ENCODE measurements around the gene SLC1A4. TPM values are rescaled to one million over a fixed set of nuclear protein-coding genes. Genes with fewer than 3 reads are reported as not detected.
A peak's percentile ranks its signal among the peaks of the same experiment; 100 is the strongest.

SLC1A4 gene
- total RNA-seq, 1 donor from 2014 or later: 19.5 TPM

DNA sequence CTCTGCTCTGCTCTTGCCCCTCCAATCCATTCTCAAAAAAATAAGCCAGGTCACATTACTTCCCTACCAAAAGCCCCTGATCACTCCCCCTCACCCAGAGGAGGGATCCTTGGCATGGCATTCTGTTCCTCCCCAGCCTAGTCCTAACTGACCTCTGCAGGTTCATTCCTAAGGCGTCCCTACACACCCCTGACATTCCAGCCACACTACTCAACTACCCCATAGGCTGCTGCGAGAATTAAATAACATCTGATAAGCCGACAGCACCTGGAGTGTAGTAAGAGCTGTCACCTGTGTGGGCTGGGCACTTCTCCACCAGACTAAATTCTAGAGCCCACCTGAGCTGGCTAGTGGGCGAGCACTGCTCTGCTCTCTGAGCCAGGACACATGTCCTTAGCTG, 44.7 kb upstream of the SLC1A4 start:
- no peaks in the 10 kb centered on the region for H3K36me3 ChIP-seq
- H3K9me3 ChIP-seq: no peaks in the 10 kb centered on the region
- TF ChIP-seq, protein P1, sequence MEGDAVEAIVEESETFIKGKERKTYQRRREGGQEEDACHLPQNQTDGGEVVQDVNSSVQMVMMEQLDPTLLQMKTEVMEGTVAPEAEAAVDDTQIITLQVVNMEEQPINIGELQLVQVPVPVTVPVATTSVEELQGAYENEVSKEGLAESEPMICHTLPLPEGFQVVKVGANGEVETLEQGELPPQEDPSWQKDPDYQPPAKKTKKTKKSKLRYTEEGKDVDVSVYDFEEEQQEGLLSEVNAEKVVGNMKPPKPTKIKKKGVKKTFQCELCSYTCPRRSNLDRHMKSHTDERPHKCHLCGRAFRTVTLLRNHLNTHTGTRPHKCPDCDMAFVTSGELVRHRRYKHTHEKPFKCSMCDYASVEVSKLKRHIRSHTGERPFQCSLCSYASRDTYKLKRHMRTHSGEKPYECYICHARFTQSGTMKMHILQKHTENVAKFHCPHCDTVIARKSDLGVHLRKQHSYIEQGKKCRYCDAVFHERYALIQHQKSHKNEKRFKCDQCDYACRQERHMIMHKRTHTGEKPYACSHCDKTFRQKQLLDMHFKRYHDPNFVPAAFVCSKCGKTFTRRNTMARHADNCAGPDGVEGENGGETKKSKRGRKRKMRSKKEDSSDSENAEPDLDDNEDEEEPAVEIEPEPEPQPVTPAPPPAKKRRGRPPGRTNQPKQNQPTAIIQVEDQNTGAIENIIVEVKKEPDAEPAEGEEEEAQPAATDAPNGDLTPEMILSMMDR (IDR thresholded peaks at IDR 0.05): no peak
- no peak overlapping the region for H3K4me3 ChIP-seq
- no peaks in the 10 kb centered on the region for H3K27me3 ChIP-seq
- H3K4me1 ChIP-seq: peaks cover 4 to 11% of the 10 kb centered on the region in 2 donors
- intact Hi-C loops (cut with DNase I): no loop called here
- no peak for DNase-seq (ENCODE audit: low spot score in 2 of 2)
- peak overlapping the region; percentile 49 to 59 for H3K27ac ChIP-seq

DNA sequence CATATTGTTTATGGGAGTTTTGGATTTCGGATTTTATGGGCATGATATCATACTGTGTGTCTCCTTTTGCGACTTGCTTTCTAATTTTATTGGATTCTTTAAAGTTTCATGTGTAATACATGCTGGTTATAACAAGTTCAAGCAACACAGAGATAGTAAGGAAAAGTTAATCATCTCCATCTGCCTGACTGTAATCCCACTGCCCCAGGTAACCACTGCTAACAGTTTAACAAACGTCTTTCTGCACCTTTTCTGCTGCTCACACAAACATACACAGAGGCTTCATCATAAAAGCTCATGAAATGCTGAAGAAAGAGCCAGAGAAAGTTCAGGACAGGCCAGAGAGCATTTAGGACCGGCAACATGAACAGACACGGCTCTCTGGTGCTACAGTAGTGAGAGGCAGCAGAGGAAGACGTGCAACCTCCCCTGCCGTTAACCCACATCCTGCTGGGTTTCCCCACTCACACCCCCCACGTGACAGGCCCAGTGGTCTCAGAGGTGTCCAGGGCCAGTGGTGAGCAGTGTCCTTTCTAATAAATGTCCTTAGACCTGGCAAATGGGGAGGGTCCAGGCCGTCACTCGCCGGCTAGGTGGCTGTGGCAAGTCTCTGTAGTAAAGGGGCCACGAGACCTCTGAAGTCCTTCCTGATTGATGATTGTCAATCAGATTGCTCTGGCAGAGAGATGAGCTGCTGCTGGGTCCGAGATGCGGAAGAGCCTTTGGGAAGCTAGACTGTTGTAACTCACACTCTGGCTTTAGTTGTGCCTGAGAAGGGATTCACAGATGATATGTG, 43.0 kb upstream of the SLC1A4 start:
- DNase-seq (ENCODE audit: low spot score in 2 of 2): peak in 1 of 2 donors; percentile 17
- Histone ChIP-seq H3K36me3 (no peaks in the 10 kb centered on the region), H3K4me3 (no peak overlapping the region), H3K27me3 (no peaks in the 10 kb centered on the region), H3K9me3 (no peaks in the 10 kb centered on the region), H3K27ac (no peak overlapping the region), H3K4me1 (peaks cover 4 to 11% of the 10 kb centered on the region in 2 donors)
- intact Hi-C loops (cut with DNase I): no loop called here
- TF ChIP-seq, protein P1 (IDR thresholded peaks at IDR 0.05): no peak

DNA sequence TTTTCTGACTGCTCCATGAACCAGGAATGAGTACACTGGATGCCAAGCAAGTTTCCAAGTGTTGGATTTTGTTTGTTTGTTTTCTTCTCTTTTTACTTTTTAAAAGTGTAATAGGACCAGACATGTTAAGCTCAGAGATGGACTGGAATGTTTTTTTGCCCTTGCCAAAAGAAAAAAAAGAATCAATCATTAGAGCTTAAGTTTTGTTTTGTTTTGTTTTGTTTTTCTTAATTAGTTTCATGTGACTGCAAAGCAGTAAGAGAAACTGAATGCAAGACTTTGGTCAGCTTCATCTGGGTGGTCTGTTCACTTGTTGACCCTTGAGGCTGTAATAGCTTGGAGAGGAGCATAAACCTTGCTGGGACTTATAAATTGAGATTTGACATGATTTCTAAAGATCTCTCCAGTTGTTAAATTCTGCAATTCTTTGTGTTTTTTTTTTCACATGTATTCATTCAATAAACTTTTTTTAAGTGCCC, 42.4 kb upstream of the SLC1A4 start:
- no peak overlapping the region for H3K4me3 ChIP-seq
- H3K27ac ChIP-seq: no peak overlapping the region
- intact Hi-C loops (cut with DNase I): no loop called here
- no peak for DNase-seq (ENCODE audit: low spot score in 2 of 2)
- no peaks in the 10 kb centered on the region for H3K27me3 ChIP-seq
- H3K9me3 ChIP-seq: no peaks in the 10 kb centered on the region
- peaks cover 4 to 11% of the 10 kb centered on the region in 2 donors for H3K4me1 ChIP-seq
- no peaks in the 10 kb centered on the region for H3K36me3 ChIP-seq
- TF ChIP-seq, protein P1 (IDR thresholded peaks at IDR 0.05): no peak

DNA sequence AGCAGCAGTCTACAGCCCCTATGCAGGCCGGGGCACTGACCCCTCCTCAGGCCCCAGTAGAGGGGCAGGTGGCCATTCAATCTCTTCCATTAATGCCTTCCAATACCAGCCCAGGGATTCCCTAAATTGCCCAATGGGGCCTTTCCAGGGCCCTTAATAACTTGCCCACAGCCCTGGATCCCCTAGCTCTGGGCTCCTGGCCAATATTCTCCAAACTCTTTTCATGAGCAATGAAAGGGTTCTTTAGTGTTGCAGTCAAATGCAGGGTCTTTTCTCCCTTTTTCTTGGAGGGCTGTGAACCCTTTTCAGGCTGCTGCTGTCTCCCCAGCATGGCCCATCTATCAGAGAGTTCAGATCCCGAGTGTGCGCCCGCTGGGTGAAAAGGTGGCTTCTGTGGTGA, 41.3 kb upstream of the SLC1A4 start:
- intact Hi-C loops (cut with DNase I): no loop called here
- no peak for DNase-seq (ENCODE audit: low spot score in 2 of 2)
- TF ChIP-seq, protein P1 (IDR thresholded peaks at IDR 0.05): no peak

DNA sequence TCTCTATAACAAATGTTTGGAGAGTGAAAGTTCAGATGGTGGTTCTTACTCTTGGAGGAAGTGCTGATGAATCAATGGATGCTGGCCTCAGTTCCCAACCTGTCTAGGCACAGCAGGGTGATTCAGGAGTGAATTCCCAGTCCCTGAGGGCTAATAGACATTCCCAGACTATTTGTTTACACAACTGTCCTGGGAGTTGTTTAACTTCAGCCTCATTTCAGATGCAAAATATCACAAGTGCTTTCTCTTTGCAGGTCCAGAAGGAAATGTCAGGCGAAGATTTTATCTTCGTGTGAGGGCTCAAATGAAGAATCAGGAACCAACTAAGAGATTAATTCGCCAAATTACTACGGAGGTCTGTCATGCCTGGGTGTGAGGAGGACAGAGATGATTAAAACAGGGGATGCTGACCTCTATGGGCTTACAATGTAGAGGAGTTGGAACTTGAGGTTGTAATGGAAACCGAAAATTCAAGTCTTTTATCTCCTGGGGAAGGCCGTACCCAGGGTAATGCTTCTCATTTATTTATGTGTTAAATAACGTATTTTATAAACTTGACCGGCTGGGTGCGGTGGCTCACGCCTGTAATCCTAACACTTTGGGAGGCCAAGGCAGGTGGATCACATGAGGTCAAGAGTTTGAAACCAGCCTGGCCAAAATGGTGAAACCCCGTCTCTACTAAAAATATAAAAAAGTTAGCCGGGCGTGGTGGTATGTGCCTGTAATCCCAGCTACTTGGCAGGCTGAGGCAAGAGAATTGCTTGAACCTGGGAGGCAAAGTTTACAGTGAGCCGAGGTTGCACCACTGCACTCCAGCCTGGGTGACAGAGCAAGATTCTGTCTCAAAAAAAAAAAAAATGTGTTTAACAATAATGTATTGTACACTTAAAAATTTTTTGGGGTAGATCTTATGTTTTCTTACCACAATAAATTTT, 38.7 kb upstream of the SLC1A4 start:
- Histone ChIP-seq H3K36me3 (no peaks in the 10 kb centered on the region), H3K4me3 (no peak overlapping the region), H3K27me3 (no peaks in the 10 kb centered on the region), H3K9me3 (no peaks in the 10 kb centered on the region), H3K4me1 (no peaks in the 10 kb centered on the region), H3K27ac (no peak overlapping the region)
- DNase-seq (ENCODE audit: low spot score in 2 of 2): no peak
- TF ChIP-seq, protein P1 (IDR thresholded peaks at IDR 0.05): no peak
- intact Hi-C loops (cut with DNase I): no loop called here

More for the DNA sequence above, 41.3 kb upstream of the SLC1A4 start:
- no peak overlapping the region for H3K27ac ChIP-seq
- no peak overlapping the region for H3K4me3 ChIP-seq
- H3K4me1 ChIP-seq: peaks cover 4 to 11% of the 10 kb centered on the region in 2 donors
- no peaks in the 10 kb centered on the region for H3K27me3 ChIP-seq
- no peaks in the 10 kb centered on the region for H3K36me3 ChIP-seq
- H3K9me3 ChIP-seq: no peaks in the 10 kb centered on the region
